T-helper 1 cell treated with Interleukin-12 subunit alpha and Interleukin-12 subunit beta and Interleukin-4 antibody, amounts not matched to agents 30 μg/mL and 1 μg/mL, for 36 hours (primary cell): ENCODE measurements around the gene CSF2.
A peak's percentile ranks its signal among the peaks of the same experiment; 100 is the strongest.

Experiments used
- H3K27ac Mint-ChIP-seq: one replicate; pipeline ENCODE4 v1.8.0; 2021; ENCODE audit warnings: mild to moderate bottlenecking, mixed read lengths
- H3K27me3 Mint-ChIP-seq: one replicate; pipeline ENCODE4 v1.8.0; 2021; ENCODE audit warnings: low read depth, mixed read lengths
- H3K36me3 Mint-ChIP-seq: one replicate; pipeline ENCODE4 v1.8.0; 2021; ENCODE audit warnings: low read depth, mixed read lengths
- H3K4me1 Mint-ChIP-seq: one replicate; pipeline ENCODE4 v1.8.0; 2021; ENCODE audit warnings: low read depth, mixed read lengths
- H3K4me3 Mint-ChIP-seq: one replicate; pipeline ENCODE4 v1.8.0; 2021; ENCODE audit warnings: mild to moderate bottlenecking, moderate library complexity, mixed read lengths
- H3K9me3 Mint-ChIP-seq: one replicate; pipeline ENCODE4 v1.8.0; 2021; ENCODE audit warnings: mixed read lengths

CSF2 gene

DNA sequence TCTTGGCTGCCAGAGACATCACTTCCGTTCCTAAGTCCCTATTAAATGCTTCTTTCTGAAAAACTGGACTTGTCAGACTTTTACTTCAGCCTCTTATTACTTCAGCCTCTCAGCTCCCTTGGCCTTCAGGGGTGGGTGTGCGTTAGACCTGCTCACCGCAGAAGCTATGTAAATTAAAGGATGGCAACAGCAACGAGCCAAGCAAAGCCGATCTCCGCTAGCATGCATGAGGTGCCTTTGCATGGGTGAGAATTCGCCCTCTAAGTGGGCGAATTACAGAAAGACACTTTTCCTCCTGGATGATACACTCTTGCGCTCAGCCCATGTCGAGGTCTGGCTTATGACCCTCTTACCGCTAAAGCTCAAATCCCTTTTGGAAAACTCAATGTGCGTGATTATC, 24.0 kb upstream of the CSF2 start:
- no peaks in the 10 kb centered on the region for H3K36me3 Mint-ChIP-seq
- H3K4me3 Mint-ChIP-seq = no peak overlapping the region
- H3K9me3 Mint-ChIP-seq = no peaks in the 10 kb centered on the region
- H3K4me1 Mint-ChIP-seq = peaks cover 4% of the 10 kb centered on the region
- H3K27ac Mint-ChIP-seq = no peak overlapping the region
- H3K27me3 Mint-ChIP-seq = peaks cover 62% of the 10 kb centered on the region

DNA sequence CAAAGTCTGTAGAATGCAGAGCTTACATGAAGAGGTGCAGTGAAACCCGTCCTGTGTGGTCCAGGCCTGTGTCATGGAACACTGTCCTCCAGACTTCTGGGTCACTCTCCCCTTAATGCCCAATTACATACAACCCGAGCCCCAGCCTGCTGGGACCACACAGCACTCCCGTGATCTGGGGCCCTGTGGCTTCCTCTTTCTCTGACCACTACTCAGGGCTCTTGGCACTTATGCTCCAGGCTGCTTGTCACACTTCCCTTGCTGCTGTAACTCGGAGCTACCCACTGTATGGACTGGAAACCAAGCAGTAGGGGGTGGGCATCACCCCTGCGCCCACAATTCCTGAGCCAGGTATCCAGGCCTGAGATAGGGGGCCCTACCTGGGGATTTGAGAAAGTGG, 23.5 kb upstream of the CSF2 start:
- H3K4me3 Mint-ChIP-seq = no peak overlapping the region

DNA sequence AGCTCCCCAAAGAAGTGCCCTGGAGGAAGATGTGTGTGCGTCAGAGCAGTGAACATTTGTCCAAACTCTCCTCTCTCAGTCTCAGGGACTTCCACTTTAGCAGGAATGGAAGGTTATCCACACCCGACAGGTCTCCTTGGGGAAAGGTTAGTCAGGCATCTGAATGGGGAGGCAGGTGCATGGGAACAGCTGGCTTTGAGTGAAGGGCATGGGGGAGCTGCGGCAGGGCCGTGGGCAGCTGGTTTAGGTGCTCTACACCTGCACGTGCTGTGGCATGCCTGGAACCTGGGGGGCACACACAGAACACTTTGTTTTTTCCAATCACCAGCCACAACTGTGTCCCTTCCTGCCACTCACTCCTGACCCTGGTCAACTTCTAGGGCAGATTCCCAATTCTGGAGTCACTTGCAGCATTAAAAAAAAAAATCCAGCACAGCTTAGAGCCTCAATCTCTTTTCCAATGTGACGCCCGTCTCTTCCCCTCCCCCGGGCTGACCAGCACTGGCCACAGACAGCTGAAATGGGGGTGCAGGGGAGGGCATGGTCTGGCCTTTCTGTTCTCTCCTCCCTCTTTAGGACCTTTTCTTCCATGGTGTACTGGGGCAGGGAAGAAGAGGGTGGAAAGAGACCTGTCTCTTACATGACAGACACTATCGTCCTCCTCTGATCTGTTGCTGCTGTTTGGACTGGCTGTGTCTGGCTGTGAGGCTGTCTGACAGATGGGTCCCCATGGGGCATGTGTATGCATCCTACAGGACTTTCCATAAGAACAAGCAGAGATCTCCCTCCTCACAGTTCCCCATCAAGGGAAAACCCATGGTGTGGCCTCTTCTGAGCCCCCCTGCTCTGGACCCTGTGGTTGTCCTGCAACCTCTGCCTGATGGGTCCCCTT, 22.7 kb upstream of the CSF2 start:
- Mint-ChIP-seq H3K9me3 (no peaks in the 10 kb centered on the region), H3K4me1 (peaks cover 15% of the 10 kb centered on the region), H3K36me3 (no peaks in the 10 kb centered on the region), H3K27ac (no peak overlapping the region), H3K27me3 (peaks cover 59% of the 10 kb centered on the region), H3K4me3 (no peak overlapping the region)

More for the DNA sequence above, 23.5 kb upstream of the CSF2 start:
- no peaks in the 10 kb centered on the region for H3K36me3 Mint-ChIP-seq
- H3K27me3 Mint-ChIP-seq = peaks cover 63% of the 10 kb centered on the region
- H3K9me3 Mint-ChIP-seq = no peaks in the 10 kb centered on the region
- H3K27ac Mint-ChIP-seq = no peak overlapping the region
- H3K4me1 Mint-ChIP-seq = peaks cover 8% of the 10 kb centered on the region

DNA sequence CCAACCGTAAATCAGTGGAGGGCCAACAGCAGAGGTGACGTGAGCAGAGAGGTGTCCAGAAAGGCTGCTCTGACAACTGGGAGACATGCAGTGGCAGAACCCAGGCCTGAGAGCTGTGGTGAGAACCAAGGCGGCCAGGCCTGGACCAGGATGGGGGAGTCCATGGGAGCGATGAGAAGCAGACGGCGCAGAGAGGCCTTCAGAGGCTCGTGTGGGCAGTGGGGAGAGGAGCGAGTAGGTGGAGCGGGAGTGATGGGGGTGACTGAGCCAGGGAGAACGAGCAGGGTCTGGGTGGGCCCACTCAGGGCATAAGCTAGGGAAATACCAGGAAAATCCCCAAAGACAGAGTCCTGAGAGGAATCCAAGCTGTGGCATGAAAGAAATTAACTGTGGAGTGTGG, 21.1 kb upstream of the CSF2 start:
- Mint-ChIP-seq H3K36me3 (no peaks in the 10 kb centered on the region), H3K9me3 (no peaks in the 10 kb centered on the region), H3K4me1 (peaks cover 27% of the 10 kb centered on the region), H3K27ac (no peak overlapping the region), H3K4me3 (no peak overlapping the region), H3K27me3 (peaks cover 51% of the 10 kb centered on the region)

DNA sequence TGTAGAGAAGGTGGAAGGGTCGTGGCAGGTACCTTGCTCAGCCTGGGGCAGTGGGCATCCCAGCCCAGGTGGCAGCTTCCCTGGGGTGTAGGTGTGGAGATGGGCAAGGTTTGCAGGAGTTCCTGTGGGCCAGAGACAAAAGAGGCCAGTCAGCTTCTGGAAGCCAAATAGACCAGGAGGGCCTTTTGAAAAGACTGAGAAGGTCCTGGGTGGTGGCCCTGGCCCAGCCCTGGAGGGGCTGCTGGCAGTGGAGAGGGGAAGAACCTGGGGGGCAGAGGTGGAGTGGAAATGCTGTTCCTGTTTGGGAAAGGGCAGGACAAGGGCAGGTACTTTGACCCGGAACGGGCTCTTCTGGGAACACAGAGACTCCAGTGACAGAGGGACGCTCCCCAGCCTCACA, 20.1 kb upstream of the CSF2 start:
- Mint-ChIP-seq H3K4me1 (peaks cover 32% of the 10 kb centered on the region), H3K27me3 (peaks cover 56% of the 10 kb centered on the region), H3K9me3 (no peaks in the 10 kb centered on the region)

DNA sequence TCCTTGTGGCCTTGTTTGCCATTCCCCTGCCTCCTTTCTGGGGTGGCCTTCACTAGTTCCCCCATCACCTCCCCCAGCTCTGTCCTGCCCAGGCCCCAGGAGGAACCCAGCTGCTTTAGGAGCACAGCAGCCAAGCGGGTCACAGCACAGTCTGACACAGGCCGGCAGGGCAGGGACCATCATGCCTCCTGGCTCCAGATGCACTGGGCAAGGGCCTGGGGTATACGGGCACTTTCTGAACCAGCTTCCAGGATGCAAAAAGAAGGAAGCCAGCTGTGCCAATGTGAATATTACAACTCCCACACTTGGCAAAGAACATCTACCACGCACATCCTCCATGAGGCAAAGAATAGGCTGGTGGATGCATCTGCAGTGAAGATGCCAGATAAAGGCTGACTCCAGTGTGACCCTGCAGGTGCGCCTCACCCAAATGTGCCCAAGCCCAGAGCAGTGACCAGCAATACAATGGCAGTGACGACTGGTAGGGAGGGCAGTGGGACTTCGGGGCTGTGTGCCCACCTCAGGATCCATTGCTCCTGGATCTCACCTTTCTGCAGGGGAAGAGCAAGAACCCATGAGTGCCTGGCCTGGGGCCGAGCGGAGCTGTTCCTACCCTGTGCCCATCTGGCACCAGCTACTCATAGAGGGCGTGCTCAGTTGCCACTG, 19.4 kb upstream of the CSF2 start:
- Mint-ChIP-seq H3K4me3 (no peak overlapping the region), H3K4me1 (peaks cover 35% of the 10 kb centered on the region), H3K9me3 (no peaks in the 10 kb centered on the region), H3K27me3 (peaks cover 52% of the 10 kb centered on the region), H3K27ac (peak overlapping the region; percentile 8), H3K36me3 (no peaks in the 10 kb centered on the region)

More for the DNA sequence above, 20.1 kb upstream of the CSF2 start:
- no peak overlapping the region for H3K27ac Mint-ChIP-seq
- H3K4me3 Mint-ChIP-seq = no peak overlapping the region
- H3K36me3 Mint-ChIP-seq = no peaks in the 10 kb centered on the region

DNA sequence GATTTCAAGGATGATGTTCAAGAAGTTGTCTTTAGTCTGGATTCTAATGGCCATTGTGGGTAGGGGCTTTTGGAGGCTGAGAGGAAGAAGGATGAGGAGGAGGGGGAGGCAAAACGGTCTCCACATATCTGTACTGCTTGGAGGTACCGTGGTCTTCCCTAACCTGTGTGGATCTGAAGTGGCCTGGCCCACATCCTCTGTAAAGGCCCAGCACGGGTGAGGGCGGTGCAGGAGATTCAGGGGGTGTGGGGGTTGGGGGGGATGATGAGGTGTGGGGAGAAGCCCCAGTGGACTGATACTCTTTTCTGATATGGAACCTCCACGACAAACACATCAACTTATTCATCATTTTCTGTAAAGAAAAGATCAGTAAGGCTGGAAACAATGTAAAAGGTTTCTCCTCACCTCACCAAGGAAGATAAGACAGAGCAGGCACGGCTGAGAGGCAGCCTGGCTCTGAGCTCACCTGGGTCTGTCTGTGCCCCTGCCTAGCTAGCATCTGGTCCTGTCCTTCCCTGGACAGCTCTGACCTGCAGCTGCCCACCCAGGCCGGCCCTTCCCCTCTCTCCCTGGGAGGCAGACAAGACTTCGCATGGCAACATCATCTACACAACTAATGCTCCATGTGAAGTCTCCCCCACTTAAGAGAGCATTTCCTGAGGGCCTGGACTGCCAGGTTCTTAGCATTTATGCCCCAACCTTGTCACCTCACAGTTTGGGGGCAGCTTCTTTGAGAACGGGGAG, 18.7 kb upstream of the CSF2 start:
- peak overlapping the region; percentile 8 for H3K27ac Mint-ChIP-seq
- no peak overlapping the region for H3K4me3 Mint-ChIP-seq

DNA sequence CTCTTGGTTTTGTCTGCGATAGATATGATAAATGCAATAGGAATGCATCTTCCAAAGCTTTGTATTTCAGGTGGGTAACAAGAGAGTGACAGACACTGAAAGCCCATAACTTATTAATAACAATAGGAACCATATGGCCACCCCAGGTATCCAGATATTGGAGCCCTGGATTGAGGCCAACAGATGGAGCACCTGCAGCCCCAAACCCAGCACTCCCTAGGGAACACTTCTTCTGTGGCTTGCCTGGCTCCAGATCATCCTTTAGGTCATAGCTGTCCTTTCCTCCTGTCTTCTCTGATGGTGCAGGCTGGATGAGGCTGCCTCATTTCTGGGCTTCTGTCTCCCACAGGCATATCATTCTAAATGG, 18.2 kb upstream of the CSF2 start:
- peaks cover 49% of the 10 kb centered on the region for H3K27me3 Mint-ChIP-seq
- H3K4me1 Mint-ChIP-seq = peaks cover 42% of the 10 kb centered on the region
- H3K9me3 Mint-ChIP-seq = no peaks in the 10 kb centered on the region
- H3K36me3 Mint-ChIP-seq = no peaks in the 10 kb centered on the region
- no peak overlapping the region for H3K4me3 Mint-ChIP-seq
- no peak overlapping the region for H3K27ac Mint-ChIP-seq

More for the DNA sequence above, 18.7 kb upstream of the CSF2 start:
- Mint-ChIP-seq H3K36me3 (no peaks in the 10 kb centered on the region), H3K4me1 (peaks cover 42% of the 10 kb centered on the region), H3K27me3 (peaks cover 52% of the 10 kb centered on the region), H3K9me3 (no peaks in the 10 kb centered on the region)

DNA sequence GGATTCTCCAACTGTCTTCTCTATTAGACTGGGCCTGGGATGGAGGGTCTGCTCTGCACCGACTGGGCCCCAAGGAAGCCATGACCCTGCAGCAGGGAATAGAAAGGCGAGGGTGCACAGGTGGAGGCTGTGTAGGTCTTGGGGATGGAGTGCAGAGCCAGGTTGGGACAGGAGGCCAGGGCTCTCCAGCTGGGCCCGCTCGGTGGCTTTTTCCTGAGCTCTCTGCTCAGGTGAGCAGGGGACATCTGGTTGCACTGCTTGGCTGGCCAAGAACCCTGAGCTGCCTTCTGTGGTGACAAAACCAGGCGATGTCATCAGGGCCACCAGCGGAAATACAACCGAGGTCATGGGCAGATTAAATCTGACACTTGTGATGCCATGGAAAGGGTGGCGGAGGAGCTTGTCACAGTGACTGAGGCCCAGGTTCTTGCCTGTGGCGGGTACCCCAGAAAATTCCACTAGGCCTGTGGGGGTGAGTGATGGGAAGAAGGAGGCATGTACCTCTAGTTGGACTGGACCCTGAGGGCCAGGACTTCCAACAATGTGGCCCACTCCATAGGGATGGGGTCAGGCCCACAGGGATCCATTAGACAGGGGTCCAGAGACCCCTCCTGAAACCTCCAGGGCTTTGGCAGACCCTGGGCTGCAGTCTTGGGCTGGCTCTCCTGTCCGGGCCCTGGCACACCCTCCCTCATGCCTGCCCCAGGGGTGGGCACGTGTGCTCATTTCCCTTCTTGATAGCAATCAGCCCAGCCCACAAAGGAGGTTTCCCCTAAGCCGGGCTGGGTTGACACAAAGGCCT, 17.6 kb upstream of the CSF2 start:
- Mint-ChIP-seq H3K9me3 (no peaks in the 10 kb centered on the region), H3K4me1 (peaks cover 47% of the 10 kb centered on the region), H3K27ac (no peak overlapping the region), H3K36me3 (no peaks in the 10 kb centered on the region), H3K4me3 (no peak overlapping the region), H3K27me3 (peaks cover 44% of the 10 kb centered on the region)

DNA sequence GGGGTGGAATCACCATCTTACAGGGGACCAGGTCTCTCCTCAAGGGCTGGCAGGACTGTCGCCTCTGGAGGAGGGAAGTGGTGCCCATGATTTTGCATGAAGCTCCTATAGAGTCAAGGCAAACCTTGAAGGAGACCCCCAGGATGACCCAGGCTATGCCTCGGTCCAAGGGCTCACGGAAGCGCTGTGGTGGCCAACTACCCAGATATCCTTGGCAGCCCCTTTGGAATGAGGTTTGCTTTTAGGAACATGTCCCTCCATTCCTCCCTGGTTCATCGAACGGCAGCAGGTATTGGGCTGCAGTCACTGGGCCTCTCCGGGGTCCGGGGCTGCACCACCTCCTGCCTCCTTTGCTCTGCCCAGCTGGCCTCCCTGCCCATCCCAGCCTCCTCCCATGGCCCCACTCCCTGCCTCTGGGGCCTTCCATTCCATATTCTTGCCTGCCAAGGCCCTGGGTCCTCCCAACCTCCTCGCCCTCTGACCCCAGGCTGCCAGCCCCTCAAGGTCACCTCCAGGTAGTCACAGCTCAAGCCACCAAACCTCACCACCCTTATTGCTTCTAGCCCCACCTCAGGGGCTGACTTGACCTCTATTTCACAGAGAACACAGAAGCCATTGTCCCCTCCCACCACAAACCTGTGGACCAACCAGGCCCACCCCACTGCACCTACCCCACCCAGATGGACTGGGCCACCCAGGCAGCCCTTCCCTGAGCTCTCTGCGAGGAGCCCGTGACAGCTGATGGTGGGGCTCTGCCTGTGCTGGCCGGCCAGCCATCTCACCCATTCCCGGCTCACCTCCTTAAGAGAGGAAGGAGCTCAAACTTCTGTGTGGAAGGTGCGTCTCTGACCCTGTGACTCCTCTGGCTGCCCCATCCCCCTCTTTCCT, 16.7 kb upstream of the CSF2 start:
- H3K27me3 Mint-ChIP-seq = peaks cover 35% of the 10 kb centered on the region
- H3K9me3 Mint-ChIP-seq = no peaks in the 10 kb centered on the region
- H3K4me3 Mint-ChIP-seq = no peak overlapping the region
- H3K4me1 Mint-ChIP-seq = peaks cover 47% of the 10 kb centered on the region
- peak overlapping the region; percentile 60 for H3K27ac Mint-ChIP-seq
- H3K36me3 Mint-ChIP-seq = no peaks in the 10 kb centered on the region

DNA sequence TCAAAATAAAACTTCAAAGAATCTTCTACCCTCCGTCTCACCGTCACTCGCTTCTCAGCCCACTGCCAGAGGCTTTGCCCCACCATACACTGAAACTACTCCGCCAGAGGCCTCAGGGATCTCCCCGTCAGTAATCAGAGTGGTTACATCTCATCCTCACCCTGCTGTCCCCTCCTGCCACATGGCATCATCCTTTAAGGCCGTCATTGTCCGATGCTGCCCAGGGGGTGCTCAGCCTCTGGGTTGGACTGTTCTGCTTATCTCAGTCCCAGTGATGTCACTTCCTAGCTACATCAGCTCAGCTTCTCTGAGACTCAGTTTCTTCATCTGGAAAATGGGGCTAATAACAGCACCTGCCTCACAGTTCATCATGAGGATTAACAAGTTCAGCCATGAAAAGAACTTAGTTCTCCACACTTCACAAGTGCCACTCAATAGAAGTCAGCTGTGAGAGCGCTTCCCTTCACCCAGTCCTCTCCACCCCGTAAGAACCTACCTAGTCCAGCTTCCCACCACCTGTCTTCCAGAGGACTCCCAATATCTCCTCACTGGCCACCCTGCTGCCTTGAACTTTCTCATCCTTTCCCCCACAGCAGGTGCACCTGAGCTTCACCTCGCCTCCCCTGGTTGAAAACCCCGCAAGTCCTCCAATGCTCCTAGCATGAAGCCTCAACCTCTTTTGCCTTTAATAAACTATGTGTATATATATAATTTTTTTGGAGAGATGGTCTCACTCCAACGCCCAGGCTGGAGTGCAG, 15.9 kb upstream of the CSF2 start:
- peaks cover 47% of the 10 kb centered on the region for H3K4me1 Mint-ChIP-seq
- no peaks in the 10 kb centered on the region for H3K9me3 Mint-ChIP-seq
- no peaks in the 10 kb centered on the region for H3K36me3 Mint-ChIP-seq
- H3K27me3 Mint-ChIP-seq = peaks cover 27% of the 10 kb centered on the region
- peak overlapping the region; percentile 60 for H3K27ac Mint-ChIP-seq
- H3K4me3 Mint-ChIP-seq = peak overlapping the region; percentile 23

DNA sequence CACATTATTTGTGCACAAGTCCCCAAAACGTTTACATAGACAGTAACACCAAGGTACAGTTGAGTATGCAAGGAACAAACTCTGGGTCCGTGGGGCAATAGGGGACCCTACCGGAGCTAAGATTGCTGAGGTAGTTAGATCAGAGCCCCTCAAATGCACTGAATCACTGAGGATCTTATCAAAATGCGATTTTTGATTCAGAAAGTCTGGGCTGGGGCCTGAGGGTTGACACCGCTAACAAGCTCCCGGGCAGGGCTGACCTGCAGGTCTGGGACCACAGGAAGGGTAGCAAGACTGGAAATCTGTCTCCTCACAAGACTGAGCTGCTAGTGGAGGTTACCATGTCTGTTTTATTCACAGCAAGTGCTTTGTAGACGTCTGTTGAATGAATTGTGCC, 14.9 kb upstream of the CSF2 start:
- peaks cover 56% of the 10 kb centered on the region for H3K4me1 Mint-ChIP-seq

More for the DNA sequence above, 14.9 kb upstream of the CSF2 start:
- no peaks in the 10 kb centered on the region for H3K36me3 Mint-ChIP-seq
- H3K27me3 Mint-ChIP-seq = peaks cover 20% of the 10 kb centered on the region
- H3K4me3 Mint-ChIP-seq = no peak overlapping the region
- no peaks in the 10 kb centered on the region for H3K9me3 Mint-ChIP-seq
- no peak overlapping the region for H3K27ac Mint-ChIP-seq
